OCI-LY7 (cell line): ENCODE results near the gene RHBG.

ENCODE experiments used
- EZH2phosphoT487 ChIP-seq: fragments of 200-600 bp; sonication (generic); IDR thresholded peaks from 2 replicates; pipeline ENCODE4 v1.6.1; 2018; ENCODE audit warnings: low read depth, borderline replicate concordance, mild to moderate bottlenecking, mixed run types, antibody characterized with exemption, low read length, moderate library complexity, mixed read lengths
- TF ChIP-seq, protein P1 (sequence below): fragments of 200-600 bp; sonication (generic); conservative IDR thresholded peaks from 2 replicates; pipeline ENCODE4 v1.5.1; 2014; ENCODE audit warnings: mild to moderate bottlenecking, antibody characterized with exemption, low read length, moderate library complexity, mixed read lengths

DNA sequence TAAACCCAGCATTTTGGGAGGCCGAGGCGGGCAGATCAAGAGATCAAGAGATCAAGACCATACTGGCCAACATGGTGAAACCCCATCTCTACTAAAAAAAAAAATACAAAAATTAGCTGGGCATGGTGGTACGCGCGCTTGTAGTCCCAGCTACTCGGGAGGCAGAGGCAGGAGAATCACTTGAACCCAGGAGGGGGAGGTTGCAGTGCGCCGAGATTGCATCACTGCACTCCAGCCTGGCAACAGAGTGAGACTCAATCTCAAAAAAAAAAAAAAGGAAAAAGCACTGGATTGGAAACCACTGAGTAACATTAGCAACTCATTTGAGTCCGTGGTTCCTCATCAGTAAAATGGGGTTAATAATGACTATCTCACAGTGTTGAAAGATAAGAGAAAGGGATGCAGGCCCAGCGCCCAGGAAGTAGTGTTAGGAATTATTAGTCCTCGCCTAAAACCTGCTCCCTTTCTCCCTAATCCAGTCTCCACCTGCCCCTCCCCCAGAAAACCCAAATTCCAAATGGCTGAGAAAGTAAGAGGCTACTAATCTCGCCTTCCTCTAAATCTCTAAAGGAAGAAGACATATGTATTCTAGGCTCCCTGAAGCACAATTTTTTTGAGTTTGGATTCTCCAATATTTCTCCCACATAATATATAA, 49.5 kb downstream of the RHBG start:
- TF ChIP-seq, protein P1, sequence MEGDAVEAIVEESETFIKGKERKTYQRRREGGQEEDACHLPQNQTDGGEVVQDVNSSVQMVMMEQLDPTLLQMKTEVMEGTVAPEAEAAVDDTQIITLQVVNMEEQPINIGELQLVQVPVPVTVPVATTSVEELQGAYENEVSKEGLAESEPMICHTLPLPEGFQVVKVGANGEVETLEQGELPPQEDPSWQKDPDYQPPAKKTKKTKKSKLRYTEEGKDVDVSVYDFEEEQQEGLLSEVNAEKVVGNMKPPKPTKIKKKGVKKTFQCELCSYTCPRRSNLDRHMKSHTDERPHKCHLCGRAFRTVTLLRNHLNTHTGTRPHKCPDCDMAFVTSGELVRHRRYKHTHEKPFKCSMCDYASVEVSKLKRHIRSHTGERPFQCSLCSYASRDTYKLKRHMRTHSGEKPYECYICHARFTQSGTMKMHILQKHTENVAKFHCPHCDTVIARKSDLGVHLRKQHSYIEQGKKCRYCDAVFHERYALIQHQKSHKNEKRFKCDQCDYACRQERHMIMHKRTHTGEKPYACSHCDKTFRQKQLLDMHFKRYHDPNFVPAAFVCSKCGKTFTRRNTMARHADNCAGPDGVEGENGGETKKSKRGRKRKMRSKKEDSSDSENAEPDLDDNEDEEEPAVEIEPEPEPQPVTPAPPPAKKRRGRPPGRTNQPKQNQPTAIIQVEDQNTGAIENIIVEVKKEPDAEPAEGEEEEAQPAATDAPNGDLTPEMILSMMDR: no peak
- TF ChIP-seq EZH2phosphoT487: no peak
